Measurements from ENCODE around the gene TCEAL7. TPM values are rescaled to one million over a fixed set of nuclear protein-coding genes. Genes with fewer than 3 reads are reported as not detected.
"Not testable (repeated sequence)": the region's sequence is repeated elsewhere in the genome, so short reads cannot be mapped to it uniquely, and the experiment has no call there.

The TCEAL7 gene
- total RNA-seq, 1 donor from 2014 or later: 3.2 TPM

DNA sequence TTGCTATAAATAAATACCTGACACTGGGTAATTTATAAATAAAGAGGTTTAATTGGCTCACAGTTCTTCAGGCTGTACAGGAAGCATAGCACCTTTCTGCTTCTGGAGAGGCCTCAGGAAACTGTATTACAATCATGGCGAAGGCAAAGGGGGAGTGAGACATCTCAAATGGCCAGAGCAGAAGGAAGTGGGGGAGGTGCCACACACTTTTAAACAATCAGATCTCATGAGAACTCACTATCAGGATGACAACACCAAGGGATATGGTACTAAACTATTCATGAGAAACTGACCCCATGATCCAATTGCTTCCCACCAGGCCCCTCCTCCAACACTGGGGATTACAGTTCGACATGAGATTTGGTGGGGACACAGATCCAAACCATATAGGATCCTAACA is 14.6 kb downstream of the TCEAL7 start:
- Histone ChIP-seq H3K36me3 (no peaks in the 10 kb centered on the region), H3K4me1 (no peaks in the 10 kb centered on the region), H3K27me3 (ENCODE audit: low read depth) (no peaks in the 10 kb centered on the region), H3K9me3 (no peaks in the 10 kb centered on the region), H3K27ac (no peak overlapping the region), H3K4me3 (no peak overlapping the region)
- no peak for DNase-seq
- ATAC-seq: no peak
- TF ChIP-seq, protein P1, sequence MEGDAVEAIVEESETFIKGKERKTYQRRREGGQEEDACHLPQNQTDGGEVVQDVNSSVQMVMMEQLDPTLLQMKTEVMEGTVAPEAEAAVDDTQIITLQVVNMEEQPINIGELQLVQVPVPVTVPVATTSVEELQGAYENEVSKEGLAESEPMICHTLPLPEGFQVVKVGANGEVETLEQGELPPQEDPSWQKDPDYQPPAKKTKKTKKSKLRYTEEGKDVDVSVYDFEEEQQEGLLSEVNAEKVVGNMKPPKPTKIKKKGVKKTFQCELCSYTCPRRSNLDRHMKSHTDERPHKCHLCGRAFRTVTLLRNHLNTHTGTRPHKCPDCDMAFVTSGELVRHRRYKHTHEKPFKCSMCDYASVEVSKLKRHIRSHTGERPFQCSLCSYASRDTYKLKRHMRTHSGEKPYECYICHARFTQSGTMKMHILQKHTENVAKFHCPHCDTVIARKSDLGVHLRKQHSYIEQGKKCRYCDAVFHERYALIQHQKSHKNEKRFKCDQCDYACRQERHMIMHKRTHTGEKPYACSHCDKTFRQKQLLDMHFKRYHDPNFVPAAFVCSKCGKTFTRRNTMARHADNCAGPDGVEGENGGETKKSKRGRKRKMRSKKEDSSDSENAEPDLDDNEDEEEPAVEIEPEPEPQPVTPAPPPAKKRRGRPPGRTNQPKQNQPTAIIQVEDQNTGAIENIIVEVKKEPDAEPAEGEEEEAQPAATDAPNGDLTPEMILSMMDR (IDR thresholded peaks at IDR 0.05): no peak
- intact Hi-C loops (cut with DNase I): loop anchor here (5.0 kb wide), 1 partner anchor 123 kb away; no protein-coding TSS in a partner anchor

DNA sequence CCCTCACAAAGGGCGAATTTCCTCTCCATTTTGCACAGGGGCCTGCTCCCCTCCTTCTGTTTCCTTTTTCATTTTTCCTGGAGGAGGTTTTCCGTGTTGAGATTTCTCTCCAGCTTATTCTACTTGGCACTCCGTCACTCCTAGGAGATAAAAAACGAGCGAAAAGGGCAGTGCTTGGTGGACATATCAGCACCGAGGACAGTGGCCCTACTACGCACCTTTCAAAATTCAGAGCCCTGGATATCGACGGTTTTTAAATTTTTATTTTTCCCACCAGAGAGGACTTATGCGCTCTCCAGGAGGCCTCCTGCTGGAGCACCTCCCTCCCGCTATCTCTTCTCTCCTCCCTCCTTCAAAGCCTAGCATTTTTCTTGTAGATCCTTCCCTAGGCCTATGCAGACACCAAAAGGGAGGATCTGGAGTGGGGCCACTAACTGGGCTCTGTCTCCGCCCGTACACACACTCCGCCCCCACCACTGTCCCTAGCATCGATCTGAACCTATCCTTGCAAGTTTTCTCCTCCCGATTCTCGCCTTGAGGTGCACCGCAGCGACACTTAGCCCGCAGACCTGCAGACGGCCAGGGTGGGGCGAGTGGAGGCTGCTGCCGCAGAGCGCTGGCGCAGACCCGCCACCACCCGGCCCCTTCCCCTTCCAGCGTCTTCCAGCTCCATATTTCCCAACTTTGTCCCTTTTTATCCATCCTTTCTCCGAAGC is 17.8 kb downstream of the TCEAL7 start:
- Histone ChIP-seq H3K27ac (no peak overlapping the region), H3K4me3 (no peak overlapping the region), H3K9me3 (no peaks in the 10 kb centered on the region), H3K27me3 (ENCODE audit: low read depth) (no peaks in the 10 kb centered on the region), H3K4me1 (no peaks in the 10 kb centered on the region), H3K36me3 (no peaks in the 10 kb centered on the region)
- ATAC-seq (no peak), DNase-seq (no peak)
- TF ChIP-seq, protein P1 (IDR thresholded peaks at IDR 0.05): no peak
- intact Hi-C loops (cut with DNase I): loop anchor here (5.0 kb wide), 1 partner anchor 119 kb away; no protein-coding TSS in a partner anchor

DNA sequence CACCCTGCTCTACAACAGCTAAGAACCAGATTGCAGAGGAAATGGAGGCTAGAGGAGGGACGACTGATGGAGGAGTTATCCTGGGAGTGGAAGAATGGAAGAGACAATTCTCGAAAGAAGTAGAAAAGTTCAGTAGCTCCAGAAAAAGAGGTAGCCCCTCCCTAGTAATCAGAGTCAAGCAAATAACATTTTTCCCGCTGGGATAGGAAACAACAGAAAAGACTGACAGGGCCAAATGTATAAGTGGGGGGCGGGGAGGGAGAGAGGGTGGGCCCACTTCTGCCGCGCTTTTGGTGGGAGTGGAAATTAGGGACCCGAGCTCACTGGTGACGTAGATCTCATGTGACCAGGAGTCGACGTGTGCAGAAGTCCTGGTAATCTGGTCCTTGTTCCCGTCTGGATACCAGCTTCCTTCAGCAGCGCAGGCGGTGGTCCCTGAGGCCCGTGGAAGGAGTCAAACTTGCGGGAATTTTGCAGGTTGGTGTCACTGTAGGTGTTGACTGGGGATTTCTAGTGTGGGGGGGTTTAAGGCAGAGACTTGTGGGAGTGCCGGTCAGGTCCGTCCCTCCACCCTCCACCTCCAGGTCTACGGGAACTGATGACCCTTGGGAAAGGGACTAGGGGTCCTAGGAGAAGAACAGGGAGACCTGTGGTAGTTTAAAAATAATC is 26.2 kb downstream of the TCEAL7 start, which contains the start of gene TCEAL9:
Gene TCEAL9 (plus strand): TSS at position 377 of the 669 bp plus-strand sequence. CDS start 1,179 bp downstream, outside the sequence.
- Histone ChIP-seq H3K9me3 (no peaks in the 10 kb centered on the region), H3K27me3 (ENCODE audit: low read depth) (no peaks in the 10 kb centered on the region), H3K4me3 (peak within 1 kb of the TSS; percentile 64), H3K27ac (peak within 1 kb of the TSS; percentile 81), H3K36me3 (no peaks in the 10 kb centered on the region), H3K4me1 (no peaks in the 10 kb centered on the region)
- intact Hi-C loops (cut with DNase I): no loop called here
- ATAC-seq (peak; percentile 88 to 96), DNase-seq (peak; percentile 57)
- TF ChIP-seq, protein P1 (IDR thresholded peaks at IDR 0.05): no peak

DNA sequence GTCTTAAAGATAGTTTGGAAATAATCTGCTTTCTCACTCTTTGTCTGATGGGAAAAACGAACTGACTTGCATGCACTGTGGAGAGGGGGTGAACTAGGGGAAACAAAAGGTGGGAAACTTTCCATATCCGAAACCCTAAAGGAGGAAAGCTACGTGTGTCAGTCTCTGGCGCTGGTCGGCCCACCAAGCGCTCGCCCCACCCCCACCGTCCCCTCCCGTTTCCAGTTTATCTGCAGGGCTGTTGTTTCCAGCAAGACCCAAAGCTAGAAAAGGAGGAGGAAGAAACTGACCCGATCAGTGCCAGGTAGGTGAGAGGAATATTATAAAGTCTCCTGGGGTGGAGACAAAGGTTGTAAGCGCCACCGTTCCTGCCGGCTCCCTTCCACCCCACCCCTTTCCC is 26.8 kb downstream of the TCEAL7 start:
- peak; percentile 54 to 80 for ATAC-seq
- no peak for DNase-seq
- intact Hi-C loops (cut with DNase I): no loop called here

DNA sequence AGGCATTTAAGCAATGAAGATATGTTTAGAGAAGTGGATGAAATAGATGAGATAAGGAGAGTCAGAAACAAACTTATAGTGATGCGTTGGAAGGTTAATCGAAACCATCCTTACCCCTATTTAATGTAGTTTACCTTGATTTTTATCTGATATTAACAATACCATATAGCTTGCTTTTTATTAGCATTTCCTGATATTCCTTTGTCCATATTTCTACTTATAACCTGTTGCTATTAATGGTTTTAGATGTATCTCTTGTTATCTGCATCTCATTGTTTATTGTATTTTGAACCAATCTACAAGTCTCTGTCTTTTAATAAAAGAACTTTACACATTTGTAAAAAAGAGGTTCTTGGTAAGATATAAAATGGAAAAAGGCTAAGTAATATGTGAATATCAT is 27.8 kb downstream of the TCEAL7 start:
- no peaks in the 10 kb centered on the region for H3K9me3 ChIP-seq
- H3K4me1 ChIP-seq: no peaks in the 10 kb centered on the region
- DNase-seq (no peak), ATAC-seq (no peak)
- no peaks in the 10 kb centered on the region for H3K27me3 ChIP-seq (ENCODE audit: low read depth)
- no peak overlapping the region for H3K27ac ChIP-seq
- intact Hi-C loops (cut with DNase I): no loop called here
- H3K36me3 ChIP-seq: no peaks in the 10 kb centered on the region
- TF ChIP-seq, protein P1 (IDR thresholded peaks at IDR 0.05): no peak
- peak overlapping the region; percentile 64 for H3K4me3 ChIP-seq

More for the DNA sequence above, 26.8 kb downstream of the TCEAL7 start:
- Histone ChIP-seq H3K4me1 (no peaks in the 10 kb centered on the region), H3K36me3 (no peaks in the 10 kb centered on the region), H3K4me3 (peak overlapping the region; percentile 64), H3K9me3 (no peaks in the 10 kb centered on the region), H3K27me3 (ENCODE audit: low read depth) (no peaks in the 10 kb centered on the region), H3K27ac (peak overlapping the region; percentile 81)
- TF ChIP-seq, protein P1 (IDR thresholded peaks at IDR 0.05): no peak

DNA sequence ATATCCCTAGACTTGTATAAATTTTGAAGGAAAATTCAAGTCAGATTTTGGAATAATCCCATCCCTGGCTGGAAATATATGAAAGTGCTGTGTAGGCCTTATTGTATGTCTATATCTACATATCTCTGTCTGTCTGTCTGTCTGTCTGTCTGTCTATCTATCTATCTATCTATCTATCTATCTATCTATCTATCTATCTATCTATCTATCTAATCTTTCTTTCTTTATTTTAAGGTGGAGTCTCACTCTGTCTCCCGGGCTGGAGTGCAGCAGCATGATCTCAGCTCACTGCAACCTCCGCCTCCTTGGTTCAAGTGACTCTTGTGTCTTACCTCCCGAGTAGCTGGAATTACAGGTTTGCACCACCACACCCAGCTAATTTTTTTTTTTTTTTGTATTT is 29.6 kb downstream of the TCEAL7 start:
- H3K9me3 ChIP-seq; H3K27me3 ChIP-seq (ENCODE audit: low read depth); intact Hi-C loops (cut with DNase I); H3K4me1 ChIP-seq; ATAC-seq; H3K4me3 ChIP-seq; H3K27ac ChIP-seq; H3K36me3 ChIP-seq; DNase-seq: not testable (repeated sequence)
